NT2/D1 (cell line): ENCODE data around the gene GBA3.

Source experiments
- SUZ12 ChIP-seq: IDR thresholded peaks from 2 replicates; pipeline ENCODE4 v1.6.1; 2011; ENCODE audit not compliant: insufficient read length, insufficient read depth; ENCODE audit errors: extremely low read depth
- ZNF274 ChIP-seq: IDR thresholded peaks from 2 replicates; pipeline ENCODE4 v1.6.1; 2011; ENCODE audit warnings: mild to moderate bottlenecking, low read depth, low read length

DNA sequence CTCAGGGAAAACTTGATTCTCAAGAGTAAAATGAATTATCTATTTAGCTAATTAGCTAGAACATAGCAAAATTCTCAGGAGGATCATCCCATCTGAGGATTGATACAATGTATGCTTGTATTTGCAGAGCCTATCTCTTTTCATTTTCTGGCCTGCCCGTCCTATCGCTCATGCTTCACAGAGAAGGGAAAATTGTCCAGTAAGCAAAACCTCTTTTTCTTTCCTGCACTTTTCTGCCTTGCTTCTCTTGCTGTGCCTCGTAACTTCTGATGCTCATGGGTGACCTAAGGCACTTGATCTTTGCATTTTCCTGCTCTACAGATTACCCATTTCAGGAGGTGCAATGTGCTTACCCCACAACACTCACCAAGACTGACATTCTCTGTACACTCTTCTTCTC, 88.1 kb downstream of the GBA3 start:
- TF ChIP-seq ZNF274 (no peak), SUZ12 (no peak)
